SK-N-SH treated with all-trans-retinoic acid at 6 μM for 48 hours (cell line): ENCODE data around the gene MICA.
A peak's percentile ranks its signal among the peaks of the same experiment; 100 is the strongest.
"Not testable (repeated sequence)": the region's sequence is repeated elsewhere in the genome, so short reads cannot be mapped to it uniquely, and the experiment has no call there.

Source experiments
- ATAC-seq: fragments of 200-7000 bp; cut with Tn5 transposase; 3 replicates; pipeline ENCODE4 v1.9.1; 2020; ENCODE audit warnings: mild to moderate bottlenecking, moderate library complexity
- ARNTL ChIP-seq: fragments of 450-650 bp; formaldehyde crosslinking; IDR thresholded peaks from 2 replicates; pipeline ENCODE4 v1.5.0; 2020; ENCODE audit warnings: low read depth, mild to moderate bottlenecking, moderate library complexity, borderline replicate concordance
- CREB5 ChIP-seq: fragments of 250-450 bp; sonication (Bioruptor Pico); IDR thresholded peaks from 2 replicates; pipeline ENCODE4 v1.5.1; 2020; ENCODE audit warnings: low read depth, mild to moderate bottlenecking, moderate library complexity
- CSRNP3 ChIP-seq: fragments of 250-450 bp; sonication (Bioruptor Pico); IDR thresholded peaks from 2 replicates; pipeline ENCODE4 v1.5.1; 2021; ENCODE audit warnings: mild to moderate bottlenecking, moderate library complexity
- ESRRG ChIP-seq: fragments of 250-450 bp; sonication (Bioruptor Pico); IDR thresholded peaks from 2 replicates; pipeline ENCODE4 v1.6.1; 2021; ENCODE audit warnings: mild to moderate bottlenecking
- GLIS3 ChIP-seq: fragments of 250-450 bp; sonication (Bioruptor Pico); IDR thresholded peaks from 2 replicates; pipeline ENCODE4 v1.5.0; 2020; ENCODE audit warnings: mild to moderate bottlenecking, moderate library complexity
- ISL1 ChIP-seq: fragments of 250-450 bp; sonication (Bioruptor Pico); IDR thresholded peaks from 2 replicates; pipeline ENCODE4 v2.1.2; 2022; ENCODE audit warnings: mild to moderate bottlenecking, moderate library complexity
- OSR1 ChIP-seq: fragments of 250-450 bp; sonication (Bioruptor Pico); IDR thresholded peaks from 2 replicates; pipeline ENCODE4 v1.8.0; 2022; ENCODE audit warnings: moderate library complexity, mild to moderate bottlenecking, inconsistent platforms
- PATZ1 ChIP-seq: fragments of 250-450 bp; sonication (Bioruptor Pico); IDR thresholded peaks from 2 replicates; pipeline ENCODE4 v1.8.0; 2020; ENCODE audit warnings: mild to moderate bottlenecking, moderate library complexity, borderline replicate concordance
- POU6F1 ChIP-seq: fragments of 250-450 bp; sonication (Bioruptor Pico); IDR thresholded peaks from 2 replicates; pipeline ENCODE4 v1.8.0; 2021; ENCODE audit warnings: low read depth, mild to moderate bottlenecking, moderate library complexity, borderline replicate concordance
- PPARA ChIP-seq: fragments of 250-450 bp; sonication (Bioruptor Pico); IDR thresholded peaks from 2 replicates; pipeline ENCODE4 v1.5.0; 2020; ENCODE audit warnings: mild to moderate bottlenecking, borderline replicate concordance
- RARB ChIP-seq: fragments of 250-450 bp; sonication (Bioruptor Pico); IDR thresholded peaks from 2 replicates; pipeline ENCODE4 v1.8.0; 2021; ENCODE audit warnings: mild to moderate bottlenecking, moderate library complexity
- TCF4 ChIP-seq: fragments of 250-450 bp; sonication (Bioruptor Pico); IDR thresholded peaks from 2 replicates; pipeline ENCODE4 v1.8.0; 2021; ENCODE audit warnings: mild to moderate bottlenecking, moderate library complexity, borderline replicate concordance
- TOX ChIP-seq: fragments of 250-450 bp; sonication (Bioruptor Pico); IDR thresholded peaks from 2 replicates; pipeline ENCODE4 v1.8.0; 2021; ENCODE audit warnings: mild to moderate bottlenecking, moderate library complexity, borderline replicate concordance
- ZFP30 ChIP-seq: fragments of 450-650 bp; formaldehyde crosslinking; IDR thresholded peaks from 2 replicates; pipeline ENCODE4 v1.5.0; 2022; ENCODE audit warnings: mild to moderate bottlenecking, moderate library complexity
- ZNF565 ChIP-seq: fragments of 450-650 bp; formaldehyde crosslinking; conservative IDR thresholded peaks from 2 replicates; pipeline ENCODE4 v1.5.0; 2020; ENCODE audit warnings: low read depth, mild to moderate bottlenecking, moderate library complexity
- ZNF70 ChIP-seq: fragments of 450-650 bp; formaldehyde crosslinking; IDR thresholded peaks from 2 replicates; pipeline ENCODE4 v1.5.0; 2020; ENCODE audit warnings: mild to moderate bottlenecking, moderate library complexity
- ZNF8 ChIP-seq: fragments of 450-650 bp; formaldehyde crosslinking; IDR thresholded peaks from 2 replicates; pipeline ENCODE4 v1.5.0; 2020; ENCODE audit warnings: mild to moderate bottlenecking, moderate library complexity

The MICA gene

GRCh38 chr6:31394381-31394780 is 9.0 kb upstream of the MICA start:
- no peak for TF ChIP-seq TOX
- TF ChIP-seq PPARA, result no peak
- TF ChIP-seq CSRNP3 (CRISPR knock-in tag), result no peak
- TF ChIP-seq POU6F1 (CRISPR knock-in tag), result no peak
- TF ChIP-seq ZNF8 (CRISPR knock-in tag), result no peak
- no peak for TF ChIP-seq ESRRG (CRISPR knock-in tag)
- no peak for TF ChIP-seq CREB5 (CRISPR knock-in tag)
- ATAC-seq, result no peak

GRCh38 chr6:31395832-31396231 is 7.6 kb upstream of the MICA start:
- ATAC-seq, result no peak
- TF ChIP-seq GLIS3 (CRISPR knock-in tag), result no peak
- TF ChIP-seq OSR1 (CRISPR knock-in tag), result no peak

GRCh38 chr6:31396422-31397152 is 6.8 kb upstream of the MICA start:
- ATAC-seq, result peak; percentile 51
- TF ChIP-seq POU6F1 (CRISPR knock-in tag) (no peak), TCF4 (CRISPR knock-in tag) (no peak), ZNF70 (CRISPR knock-in tag) (no peak), RARB (no peak), PATZ1 (no peak), ESRRG (CRISPR knock-in tag) (no peak), GLIS3 (CRISPR knock-in tag) (no peak), ARNTL (CRISPR knock-in tag) (no peak), ZNF565 (CRISPR knock-in tag) (no peak)

GRCh38 chr6:31397153-31397499 is 6.3 kb upstream of the MICA start:
- ATAC-seq, result not testable (repeated sequence)

GRCh38 chr6:31397901-31398525 is 5.4 kb upstream of the MICA start:
- ATAC-seq, result no peak
- TF ChIP-seq ZFP30 (CRISPR knock-in tag), result no peak
- TF ChIP-seq GLIS3 (CRISPR knock-in tag), result no peak
- TF ChIP-seq ISL1 (CRISPR knock-in tag), result no peak
- TF ChIP-seq, all 23 proteins: peak for 0
